Measurements from ENCODE around the gene USP44. TPM values are rescaled to one million over a fixed set of nuclear protein-coding genes. Genes with fewer than 3 reads are reported as not detected.

Gene USP44
- total and polyA plus RNA-seq, 7 donors = 0.11 to 0.34 (median 0.17) TPM

- ATAC-seq = no peak
- Histone ChIP-seq H3K36me3 (ENCODE audit: insufficient read depth in 1 of 2, low read depth in 1 of 2) (no peaks in the 10 kb centered on the region), H3K27ac (no peak overlapping the region), H3K9me3 (peaks cover 8% of the 10 kb centered on the region), H3K4me3 (peak overlapping the region; percentile 72), H3K27me3 (ENCODE audit: insufficient read depth in 3 of 3, low read length in 2 of 3) (peaks cover 0 to 31% (median 18%) of the 10 kb centered on the region in 3 donors), H3K4me1 (no peaks in the 10 kb centered on the region)
- DNase-seq = no peak
- TF ChIP-seq, protein P1, sequence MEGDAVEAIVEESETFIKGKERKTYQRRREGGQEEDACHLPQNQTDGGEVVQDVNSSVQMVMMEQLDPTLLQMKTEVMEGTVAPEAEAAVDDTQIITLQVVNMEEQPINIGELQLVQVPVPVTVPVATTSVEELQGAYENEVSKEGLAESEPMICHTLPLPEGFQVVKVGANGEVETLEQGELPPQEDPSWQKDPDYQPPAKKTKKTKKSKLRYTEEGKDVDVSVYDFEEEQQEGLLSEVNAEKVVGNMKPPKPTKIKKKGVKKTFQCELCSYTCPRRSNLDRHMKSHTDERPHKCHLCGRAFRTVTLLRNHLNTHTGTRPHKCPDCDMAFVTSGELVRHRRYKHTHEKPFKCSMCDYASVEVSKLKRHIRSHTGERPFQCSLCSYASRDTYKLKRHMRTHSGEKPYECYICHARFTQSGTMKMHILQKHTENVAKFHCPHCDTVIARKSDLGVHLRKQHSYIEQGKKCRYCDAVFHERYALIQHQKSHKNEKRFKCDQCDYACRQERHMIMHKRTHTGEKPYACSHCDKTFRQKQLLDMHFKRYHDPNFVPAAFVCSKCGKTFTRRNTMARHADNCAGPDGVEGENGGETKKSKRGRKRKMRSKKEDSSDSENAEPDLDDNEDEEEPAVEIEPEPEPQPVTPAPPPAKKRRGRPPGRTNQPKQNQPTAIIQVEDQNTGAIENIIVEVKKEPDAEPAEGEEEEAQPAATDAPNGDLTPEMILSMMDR (IDR thresholded peaks at IDR 0.05) = no peak
- intact Hi-C loops (cut with DNase I) = no loop called here
- 75 to 86% (median 84%) methylated on average over 12 of the region's 12 CpGs for WGBS, 3 donors
Measured at GRCh38 chr12:95549392-95550084, 1.7 kb downstream of the USP44 start.

GRCh38 chr12:95548539-95549391, 2.5 kb downstream of the USP44 start:
- TF ChIP-seq, protein P1 (IDR thresholded peaks at IDR 0.05) = no peak
- 5 to 6% (median 6%) methylated on average over 79 to 98 of the region's 98 CpGs for WGBS, 3 donors
- Histone ChIP-seq H3K4me1 (no peaks in the 10 kb centered on the region), H3K27me3 (ENCODE audit: insufficient read depth in 3 of 3, low read length in 2 of 3) (peaks cover 0 to 31% (median 18%) of the 10 kb centered on the region in 3 donors), H3K9me3 (peaks cover 8% of the 10 kb centered on the region), H3K36me3 (ENCODE audit: insufficient read depth in 1 of 2, low read depth in 1 of 2) (no peaks in the 10 kb centered on the region), H3K27ac (peak overlapping the region; percentile 18), H3K4me3 (peak overlapping the region; percentile 72)
- ATAC-seq = peak; percentile 48 to 76 (median 60)
- intact Hi-C loops (cut with DNase I) = no loop called here
- DNase-seq = peak; percentile 53 to 71

- Histone ChIP-seq H3K27me3 (ENCODE audit: insufficient read depth in 3 of 3, low read length in 2 of 3) (peaks cover 0 to 31% (median 18%) of the 10 kb centered on the region in 3 donors), H3K27ac (peak overlapping the region; percentile 18), H3K4me3 (peak overlapping the region; percentile 72), H3K36me3 (ENCODE audit: insufficient read depth in 1 of 2, low read depth in 1 of 2) (no peaks in the 10 kb centered on the region), H3K4me1 (no peaks in the 10 kb centered on the region), H3K9me3 (peaks cover 8% of the 10 kb centered on the region)
- DNase-seq (peak in 1 of 2 donors; percentile 21), ATAC-seq (peak in 3 of 4 donors; percentile 14 to 54 (median 48))
- TF ChIP-seq, protein P1 (IDR thresholded peaks at IDR 0.05) = no peak
- intact Hi-C loops (cut with DNase I) = no loop called here
- 1 to 2% (median 1%) methylated on average over 33 to 50 of the region's 50 CpGs for WGBS, 3 donors
Measured at GRCh38 chr12:95548056-95548538, 3.2 kb downstream of the USP44 start.

DNA sequence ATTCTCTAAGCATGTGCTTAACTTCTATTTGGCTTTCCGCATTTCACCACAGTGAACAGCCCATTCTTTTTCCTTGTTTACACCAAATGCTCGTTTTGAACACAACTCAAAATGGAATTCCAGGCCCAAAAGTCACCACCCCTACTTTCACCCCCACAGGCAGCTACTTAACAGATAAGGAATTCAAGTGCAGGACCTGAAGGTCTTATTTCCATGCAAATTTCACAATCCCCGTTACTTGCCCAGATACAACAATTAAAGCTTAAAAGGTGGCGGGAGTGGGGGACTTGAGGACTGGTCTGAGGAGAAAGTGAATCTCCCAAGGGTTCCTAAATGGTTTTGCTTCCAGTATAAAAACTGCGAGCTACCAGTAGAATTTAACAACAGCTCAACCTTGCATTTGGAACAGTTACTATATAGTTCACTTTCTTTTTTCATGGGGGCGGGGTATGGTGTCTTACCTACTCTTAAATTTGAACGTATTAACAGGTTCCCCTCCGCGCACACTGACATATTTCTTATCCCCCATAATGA, 3.7 kb downstream of the USP44 start:
- Histone ChIP-seq H3K9me3 (peaks cover 8% of the 10 kb centered on the region), H3K4me3 (peak overlapping the region; percentile 72), H3K4me1 (no peaks in the 10 kb centered on the region), H3K36me3 (ENCODE audit: insufficient read depth in 1 of 2, low read depth in 1 of 2) (no peaks in the 10 kb centered on the region), H3K27me3 (ENCODE audit: insufficient read depth in 3 of 3, low read length in 2 of 3) (peaks cover 0 to 31% (median 18%) of the 10 kb centered on the region in 3 donors), H3K27ac (no peak overlapping the region)
- WGBS, 3 donors = 34 to 44% (median 35%) methylated on average over 9 of the region's 9 CpGs
- TF ChIP-seq, protein P1 (IDR thresholded peaks at IDR 0.05) = no peak
- ATAC-seq (peak in 2 of 4 donors; percentile 5 to 54), DNase-seq (no peak)
- intact Hi-C loops (cut with DNase I) = no loop called here

All from psoas muscle (tissue), 8 donors.